Measurements from ENCODE around the gene SYTL3.

SYTL3 gene

GRCh38 chr6:158644231-158645063, 5.4 kb upstream of the SYTL3 start, which contains the start of gene DYNLT1:
TSS of gene DYNLT1 (minus strand) at chr6:158644743. CDS start at chr6:158644708, 35 bp downstream.
- no peak for TF ChIP-seq GATA3 (IDR thresholded peaks at IDR 0.05; ENCODE audit: low read depth, low read length)
- TF ChIP-seq GATA2 (IDR thresholded peaks at IDR 0.05; ENCODE audit: low read depth, low read length) = no peak

GRCh38 chr6:158645064-158646022, 4.5 kb upstream of the SYTL3 start:
- TF ChIP-seq GATA3 (IDR thresholded peaks at IDR 0.05; ENCODE audit: low read depth, low read length) (no peak), GATA2 (IDR thresholded peaks at IDR 0.05; ENCODE audit: low read depth, low read length) (no peak)

GRCh38 chr6:158646023-158646910, 3.6 kb upstream of the SYTL3 start:
- TF ChIP-seq GATA2 (IDR thresholded peaks at IDR 0.05; ENCODE audit: low read depth, low read length) = no peak
- no peak for TF ChIP-seq GATA3 (IDR thresholded peaks at IDR 0.05; ENCODE audit: low read depth, low read length)

- TF ChIP-seq GATA2 (IDR thresholded peaks at IDR 0.05; ENCODE audit: low read depth, low read length) (no peak), GATA3 (IDR thresholded peaks at IDR 0.05; ENCODE audit: low read depth, low read length) (no peak)
These were observed 2.4 kb upstream of the SYTL3 start for GRCh38 chr6:158647501-158647900.

- TF ChIP-seq GATA3 (IDR thresholded peaks at IDR 0.05; ENCODE audit: low read depth, low read length) (no peak), GATA2 (IDR thresholded peaks at IDR 0.05; ENCODE audit: low read depth, low read length) (no peak)
These were observed 1.1 kb upstream of the SYTL3 start for GRCh38 chr6:158648682-158649131.

- TF ChIP-seq GATA3 (IDR thresholded peaks at IDR 0.05; ENCODE audit: low read depth, low read length) = no peak
- TF ChIP-seq GATA2 (IDR thresholded peaks at IDR 0.05; ENCODE audit: low read depth, low read length) = no peak
These were observed 3.9 kb downstream of the SYTL3 start for GRCh38 chr6:158653577-158654354.

GRCh38 chr6:158654498-158654897, 4.6 kb downstream of the SYTL3 start:
- TF ChIP-seq GATA3 (IDR thresholded peaks at IDR 0.05; ENCODE audit: low read depth, low read length) = no peak
- TF ChIP-seq GATA2 (IDR thresholded peaks at IDR 0.05; ENCODE audit: low read depth, low read length) = peak; percentile 29

- no peak for TF ChIP-seq GATA3 (IDR thresholded peaks at IDR 0.05; ENCODE audit: low read depth, low read length)
- no peak for TF ChIP-seq GATA2 (IDR thresholded peaks at IDR 0.05; ENCODE audit: low read depth, low read length)
These were observed 5.2 kb downstream of the SYTL3 start for GRCh38 chr6:158654960-158655489.

- TF ChIP-seq GATA2 (IDR thresholded peaks at IDR 0.05; ENCODE audit: low read depth, low read length) (no peak), GATA3 (IDR thresholded peaks at IDR 0.05; ENCODE audit: low read depth, low read length) (no peak)
These were observed 6.0 kb downstream of the SYTL3 start for GRCh38 chr6:158655569-158656450.

GRCh38 chr6:158660333-158660754, 10.5 kb downstream of the SYTL3 start:
- TF ChIP-seq GATA3 (IDR thresholded peaks at IDR 0.05; ENCODE audit: low read depth, low read length) = no peak
- TF ChIP-seq GATA2 (IDR thresholded peaks at IDR 0.05; ENCODE audit: low read depth, low read length) = no peak

GRCh38 chr6:158661156-158661685, 11.4 kb downstream of the SYTL3 start:
- TF ChIP-seq GATA2 (IDR thresholded peaks at IDR 0.05; ENCODE audit: low read depth, low read length) = no peak
- no peak for TF ChIP-seq GATA3 (IDR thresholded peaks at IDR 0.05; ENCODE audit: low read depth, low read length)

All from SH-SY5Y (cell line).